ENCODE measurements around the gene TBX21.

TBX21 gene

DNA sequence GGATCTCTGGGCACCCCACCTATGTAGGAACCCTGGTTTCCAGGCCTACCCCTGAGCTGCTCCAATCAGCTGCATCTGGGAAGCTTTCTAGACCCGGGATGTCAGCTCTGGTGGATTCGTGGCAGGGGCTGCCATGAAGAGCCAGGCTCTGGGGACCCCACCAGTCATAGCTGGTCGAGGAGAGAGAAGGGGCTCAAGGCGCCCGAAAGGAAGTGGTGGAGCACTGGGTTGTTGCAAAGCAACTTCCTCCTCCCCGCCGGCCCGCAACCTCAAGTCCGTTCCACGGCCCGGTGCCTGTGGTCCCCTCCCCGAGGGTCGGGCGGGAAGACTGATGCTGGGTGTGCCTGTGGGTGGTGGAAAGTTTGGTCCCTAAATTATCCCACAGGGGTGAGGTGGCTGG is 28.9 kb upstream of the TBX21 start:
- in situ Hi-C loops (cut with MboI; ENCODE audit: low sequenced_read_pairs, unreplicated experiment), result no loop called here
- DNase-seq (ENCODE audit: low spot score), result no peak
- TF ChIP-seq, protein P1, sequence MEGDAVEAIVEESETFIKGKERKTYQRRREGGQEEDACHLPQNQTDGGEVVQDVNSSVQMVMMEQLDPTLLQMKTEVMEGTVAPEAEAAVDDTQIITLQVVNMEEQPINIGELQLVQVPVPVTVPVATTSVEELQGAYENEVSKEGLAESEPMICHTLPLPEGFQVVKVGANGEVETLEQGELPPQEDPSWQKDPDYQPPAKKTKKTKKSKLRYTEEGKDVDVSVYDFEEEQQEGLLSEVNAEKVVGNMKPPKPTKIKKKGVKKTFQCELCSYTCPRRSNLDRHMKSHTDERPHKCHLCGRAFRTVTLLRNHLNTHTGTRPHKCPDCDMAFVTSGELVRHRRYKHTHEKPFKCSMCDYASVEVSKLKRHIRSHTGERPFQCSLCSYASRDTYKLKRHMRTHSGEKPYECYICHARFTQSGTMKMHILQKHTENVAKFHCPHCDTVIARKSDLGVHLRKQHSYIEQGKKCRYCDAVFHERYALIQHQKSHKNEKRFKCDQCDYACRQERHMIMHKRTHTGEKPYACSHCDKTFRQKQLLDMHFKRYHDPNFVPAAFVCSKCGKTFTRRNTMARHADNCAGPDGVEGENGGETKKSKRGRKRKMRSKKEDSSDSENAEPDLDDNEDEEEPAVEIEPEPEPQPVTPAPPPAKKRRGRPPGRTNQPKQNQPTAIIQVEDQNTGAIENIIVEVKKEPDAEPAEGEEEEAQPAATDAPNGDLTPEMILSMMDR (IDR thresholded peaks at IDR 0.05; ENCODE audit: borderline replicate concordance, control extremely low read depth, extremely low read depth, insufficient read depth, missing control alignments), result no peak

DNA sequence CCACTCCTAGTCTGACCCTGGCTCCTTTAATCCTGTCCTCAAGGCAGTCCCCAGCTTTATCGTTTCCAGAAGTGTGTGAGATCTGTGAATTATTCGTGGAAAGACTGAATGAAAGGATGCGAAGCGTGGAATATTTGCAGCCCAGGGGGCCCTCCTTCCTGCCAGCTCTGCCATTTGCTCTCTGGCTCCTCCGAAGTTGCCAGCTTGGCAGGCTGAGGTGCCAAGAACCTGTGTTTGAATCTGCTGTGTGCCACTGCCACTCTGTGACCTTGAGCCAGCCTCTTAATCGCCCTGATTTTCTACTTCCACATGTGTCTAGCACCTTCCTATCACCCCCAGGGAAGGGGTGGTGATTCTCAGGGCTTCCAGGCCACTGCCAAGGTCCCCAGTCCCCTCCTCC is 28.3 kb upstream of the TBX21 start:
- in situ Hi-C loops (cut with MboI; ENCODE audit: low sequenced_read_pairs, unreplicated experiment), result no loop called here
- TF ChIP-seq, protein P1 (IDR thresholded peaks at IDR 0.05; ENCODE audit: borderline replicate concordance, control extremely low read depth, extremely low read depth, insufficient read depth, missing control alignments), result no peak
- no peak for DNase-seq (ENCODE audit: low spot score)

- in situ Hi-C loops (cut with MboI; ENCODE audit: low sequenced_read_pairs, unreplicated experiment), result no loop called here
- TF ChIP-seq, protein P1 (IDR thresholded peaks at IDR 0.05; ENCODE audit: borderline replicate concordance, control extremely low read depth, extremely low read depth, insufficient read depth, missing control alignments), result no peak
- DNase-seq (ENCODE audit: low spot score), result no peak
These were observed 27.2 kb upstream of the TBX21 start for GRCh38 chr17:47705536-47706530.

GRCh38 chr17:47707056-47707804 is 25.8 kb upstream of the TBX21 start:
- TF ChIP-seq, protein P1 (IDR thresholded peaks at IDR 0.05; ENCODE audit: borderline replicate concordance, control extremely low read depth, extremely low read depth, insufficient read depth, missing control alignments), result no peak
- no peak for DNase-seq (ENCODE audit: low spot score)
- in situ Hi-C loops (cut with MboI; ENCODE audit: low sequenced_read_pairs, unreplicated experiment), result no loop called here

GRCh38 chr17:47707884-47708283 is 25.2 kb upstream of the TBX21 start:
- in situ Hi-C loops (cut with MboI; ENCODE audit: low sequenced_read_pairs, unreplicated experiment), result no loop called here
- TF ChIP-seq, protein P1 (IDR thresholded peaks at IDR 0.05; ENCODE audit: borderline replicate concordance, control extremely low read depth, extremely low read depth, insufficient read depth, missing control alignments), result no peak
- no peak for DNase-seq (ENCODE audit: low spot score)

GRCh38 chr17:47708312-47708863 is 24.6 kb upstream of the TBX21 start:
- TF ChIP-seq, protein P1 (IDR thresholded peaks at IDR 0.05; ENCODE audit: borderline replicate concordance, control extremely low read depth, extremely low read depth, insufficient read depth, missing control alignments), result no peak
- in situ Hi-C loops (cut with MboI; ENCODE audit: low sequenced_read_pairs, unreplicated experiment), result no loop called here
- DNase-seq (ENCODE audit: low spot score), result no peak

All from GM13976 (cell line).